Kidney capillary endothelial cell (primary cell): ENCODE data around the gene ESRRB.

Experiments
- DNase-seq: peaks from one replicate; pipeline ENCODE4 v3.0.0-alpha.2; 2018; ENCODE audit warnings: low spot score

Gene ESRRB

DNA sequence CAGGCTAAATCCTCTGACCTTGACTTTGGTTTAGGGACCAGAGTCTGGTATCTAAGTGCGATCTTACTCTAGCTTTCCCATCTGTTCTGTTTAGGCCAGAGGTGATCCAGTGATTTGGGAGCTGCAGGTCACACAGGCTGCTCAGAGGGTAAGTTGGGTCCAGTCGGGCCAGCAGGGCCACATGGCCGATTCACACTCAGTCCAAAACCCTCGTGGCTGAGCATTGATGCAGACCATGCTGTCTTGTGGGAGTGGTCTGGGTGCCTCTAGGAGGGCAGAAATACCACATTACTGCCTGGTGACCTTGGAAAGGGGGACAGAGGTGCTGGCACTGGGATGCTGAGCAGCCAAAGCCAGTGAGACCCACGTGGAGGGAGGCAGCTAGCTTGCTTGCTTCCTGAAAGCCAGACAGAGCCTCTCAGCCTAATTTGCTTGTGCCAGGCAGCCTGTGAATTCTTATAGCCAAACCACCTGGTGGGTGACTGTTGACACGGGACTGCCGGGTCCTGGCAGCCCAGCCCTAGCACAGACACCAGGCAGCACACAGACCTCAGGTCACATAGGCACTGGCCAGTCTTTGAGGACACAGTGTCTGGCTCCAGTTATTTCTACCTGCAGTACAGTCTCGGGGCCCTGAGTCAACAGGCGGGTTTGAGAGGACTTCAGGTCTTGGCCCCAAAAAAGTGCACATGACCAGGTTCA, 31.7 kb downstream of the ESRRB start:
- no peak for DNase-seq

DNA sequence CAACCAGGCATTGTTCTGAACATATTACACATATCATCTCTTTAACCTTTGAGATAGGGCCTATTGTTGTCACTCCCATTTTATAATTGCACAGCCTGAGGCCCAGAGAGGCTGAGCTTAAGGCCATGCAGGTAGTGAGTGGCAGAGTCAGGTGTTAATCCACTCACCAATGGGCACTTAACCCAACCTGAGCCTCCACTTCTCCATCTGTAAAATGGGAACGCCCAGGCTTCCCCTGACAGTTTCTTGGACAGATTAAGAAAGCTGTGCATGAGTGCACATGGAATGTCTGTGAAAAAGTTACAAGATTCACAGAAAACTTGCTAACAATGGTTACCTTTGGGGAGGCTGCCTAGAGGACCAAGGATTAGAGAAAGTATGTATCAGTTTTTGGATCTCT, 32.9 kb downstream of the ESRRB start:
- DNase-seq: no peak

DNA sequence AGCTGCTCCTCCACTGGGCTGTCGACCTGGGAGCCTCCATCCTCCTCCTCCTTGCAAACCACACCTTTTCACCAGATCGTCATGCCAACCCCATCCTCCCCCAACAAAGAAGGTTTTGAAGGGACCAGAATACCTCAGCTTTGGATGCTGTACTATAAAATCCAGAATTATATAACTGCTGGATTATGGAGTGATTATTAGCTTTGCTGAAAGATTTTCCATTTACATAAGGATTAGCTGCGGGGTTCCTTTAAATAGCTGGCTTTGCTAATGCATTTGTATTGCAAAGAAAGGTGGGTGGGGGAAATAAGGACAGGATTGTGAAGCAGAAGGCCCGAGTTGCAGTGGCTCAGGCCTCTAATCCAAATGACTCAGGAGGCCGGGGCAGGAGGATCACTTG, 36.6 kb downstream of the ESRRB start:
- DNase-seq: no peak

DNA sequence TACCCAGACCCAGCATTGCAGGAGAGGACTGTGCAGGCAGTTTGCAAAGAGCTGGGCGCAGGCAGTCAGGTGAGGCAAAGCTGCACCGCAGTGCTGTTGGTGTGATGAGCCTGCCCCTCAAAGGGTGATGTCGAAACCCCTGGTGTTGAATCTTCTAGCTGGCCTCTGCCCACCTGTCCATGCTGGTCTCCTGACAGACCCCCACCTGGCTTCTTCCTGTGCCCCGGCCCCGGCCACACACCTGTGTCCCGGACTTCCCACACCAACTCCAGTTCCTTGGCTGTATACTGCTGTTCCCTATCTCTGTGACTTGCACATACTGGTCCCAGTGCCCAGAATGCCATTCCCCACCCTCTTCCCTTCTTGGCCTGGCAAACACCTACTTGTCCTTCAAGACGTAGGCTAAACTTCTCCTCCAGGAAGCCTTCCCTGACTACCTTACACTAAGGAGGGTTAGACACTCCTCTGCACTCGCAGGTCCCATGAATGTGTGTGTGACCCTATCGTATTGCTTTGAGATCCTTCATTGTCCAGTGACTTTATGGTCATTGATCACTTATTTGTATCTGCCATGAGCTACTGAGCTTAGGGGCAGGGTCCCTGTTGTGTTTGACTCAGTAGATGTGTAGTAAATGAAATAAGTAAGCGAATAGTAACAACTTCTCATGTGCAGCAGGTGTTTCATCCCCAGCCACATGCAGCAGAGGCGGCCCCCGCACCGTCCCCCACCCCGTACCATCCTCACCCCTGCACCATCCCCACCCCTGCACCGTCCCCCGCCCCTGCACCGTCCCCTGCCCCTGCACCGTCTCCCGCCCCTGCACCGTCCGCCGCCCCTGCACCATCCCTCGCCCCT, 37.4 kb downstream of the ESRRB start:
- DNase-seq: no peak

DNA sequence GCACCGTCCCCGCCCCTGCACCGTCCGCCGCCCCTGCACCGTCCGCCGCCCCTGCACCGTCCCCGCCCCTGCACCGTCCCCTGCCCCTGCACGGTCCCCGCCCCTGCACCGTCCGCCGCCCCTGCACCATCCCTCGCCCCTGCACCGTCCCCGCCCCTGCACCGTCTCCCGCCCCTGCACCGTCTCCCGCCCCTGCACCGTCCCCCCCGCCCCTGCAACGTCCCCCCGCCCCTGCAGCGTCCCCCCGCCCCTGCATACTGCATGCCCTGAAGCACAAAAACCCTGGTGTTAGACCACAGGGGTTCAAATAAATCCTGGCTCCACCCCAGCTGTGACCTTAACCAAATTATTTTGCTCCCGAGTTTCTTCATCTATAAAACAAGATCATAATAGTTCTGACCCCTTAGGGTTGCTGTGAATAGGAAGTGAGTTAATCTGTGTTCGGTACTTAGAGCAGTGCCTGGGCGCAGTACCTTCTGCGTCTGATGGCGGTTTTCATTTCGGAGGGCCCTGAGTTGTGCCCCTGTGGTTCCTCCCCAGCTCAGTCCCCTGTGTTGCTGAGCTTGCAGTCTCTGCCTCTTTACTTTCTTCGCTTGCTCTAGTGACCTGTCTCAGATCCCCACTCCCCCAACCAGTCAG, 38.1 kb downstream of the ESRRB start:
- no peak for DNase-seq

DNA sequence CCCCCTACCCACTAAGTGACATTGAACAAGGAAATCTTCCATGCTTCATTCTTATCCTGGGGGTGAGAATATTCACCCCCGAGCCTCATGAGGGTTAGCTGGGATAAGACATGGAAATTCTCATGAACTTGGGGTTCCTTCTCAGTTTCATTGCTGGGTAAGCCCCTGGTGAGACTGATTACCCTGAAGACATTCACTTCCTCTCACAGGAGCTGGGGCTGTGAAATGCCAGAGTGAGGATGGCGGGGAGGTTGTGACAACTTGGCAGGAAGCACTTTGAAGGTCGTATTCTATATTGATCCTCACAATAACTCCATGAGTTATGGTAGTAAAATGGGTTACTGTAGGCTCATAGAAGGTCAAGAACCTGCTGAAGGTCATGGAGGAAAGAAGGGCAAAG, 43.5 kb downstream of the ESRRB start:
- no peak for DNase-seq

DNA sequence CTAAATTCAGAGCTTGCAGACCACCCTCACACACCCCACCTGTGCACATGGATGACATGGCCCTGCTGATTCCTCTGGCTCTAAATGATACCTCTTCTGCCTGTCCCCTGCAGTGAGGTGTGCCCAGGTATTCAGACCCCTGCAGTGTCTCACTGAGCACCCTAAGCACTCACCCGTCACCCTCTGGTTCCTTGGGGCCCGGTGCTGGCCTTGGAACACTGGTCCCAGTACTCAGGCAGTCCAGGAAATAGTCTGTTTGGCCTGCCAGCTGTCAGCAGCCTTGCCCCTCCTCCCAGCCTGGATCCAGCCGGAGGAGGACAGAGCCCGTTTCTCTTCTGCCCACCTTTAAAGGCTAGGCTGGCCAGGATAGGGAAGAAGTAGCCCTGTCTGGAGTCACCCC, 44.9 kb downstream of the ESRRB start:
- no peak for DNase-seq

DNA sequence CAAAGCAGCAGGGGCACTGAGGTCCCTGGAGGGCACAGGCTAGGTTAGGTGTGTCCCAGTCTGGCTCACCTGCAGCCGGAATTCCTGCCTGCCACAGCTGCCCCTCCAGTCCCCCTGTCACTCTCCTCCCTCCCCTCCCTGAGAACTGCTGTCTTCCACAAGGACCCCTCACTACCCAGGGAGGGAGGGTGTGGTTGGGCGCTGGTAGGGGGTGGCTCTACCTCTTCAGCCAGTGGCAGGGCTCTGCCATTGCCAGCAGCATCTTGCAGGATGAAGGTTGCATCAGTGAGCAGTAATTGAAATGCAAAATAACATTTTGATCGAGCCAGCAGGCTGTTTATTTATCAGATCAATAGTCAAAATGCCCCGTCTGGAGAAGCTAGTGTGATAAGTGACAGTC, 45.7 kb downstream of the ESRRB start:
- DNase-seq: no peak

DNA sequence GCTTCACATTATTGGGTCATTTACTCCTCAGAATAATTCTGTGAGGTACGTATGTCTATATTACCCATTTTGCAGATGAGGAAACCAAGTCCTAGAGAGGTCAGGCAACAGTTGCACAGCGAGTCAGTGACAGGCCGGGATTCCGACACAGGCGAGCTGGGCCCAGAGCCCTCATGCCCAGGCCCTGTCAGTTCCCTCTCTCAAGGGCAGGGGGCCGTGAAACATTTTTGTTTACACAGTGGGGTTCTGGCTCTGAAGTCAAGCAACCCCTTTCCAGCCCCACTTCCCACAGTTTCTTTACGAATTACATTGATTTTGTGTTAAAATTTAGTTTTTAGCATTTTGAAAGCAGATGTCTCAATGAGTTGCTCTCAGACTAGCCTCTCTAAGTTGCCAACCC, 46.7 kb downstream of the ESRRB start:
- DNase-seq: no peak

DNA sequence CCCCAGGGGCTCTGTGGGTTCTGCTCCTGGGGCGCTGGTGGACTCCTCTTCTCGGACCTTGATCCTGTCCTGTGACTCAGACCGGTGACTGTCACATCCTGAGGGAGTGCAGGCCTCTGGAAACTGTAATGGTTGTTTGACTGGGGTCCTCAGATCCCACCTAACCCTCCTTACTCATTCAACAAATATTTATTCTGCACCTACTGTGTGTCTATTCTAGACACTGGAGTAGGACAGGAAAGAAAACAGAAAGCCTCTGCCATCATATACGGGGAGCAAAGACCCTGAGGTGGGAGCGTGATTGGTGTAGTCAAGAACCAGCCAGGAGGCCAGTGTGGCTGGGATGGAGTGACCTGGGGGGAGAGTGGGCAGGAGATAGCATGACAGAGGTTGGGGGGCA, 47.6 kb downstream of the ESRRB start:
- no peak for DNase-seq

DNA sequence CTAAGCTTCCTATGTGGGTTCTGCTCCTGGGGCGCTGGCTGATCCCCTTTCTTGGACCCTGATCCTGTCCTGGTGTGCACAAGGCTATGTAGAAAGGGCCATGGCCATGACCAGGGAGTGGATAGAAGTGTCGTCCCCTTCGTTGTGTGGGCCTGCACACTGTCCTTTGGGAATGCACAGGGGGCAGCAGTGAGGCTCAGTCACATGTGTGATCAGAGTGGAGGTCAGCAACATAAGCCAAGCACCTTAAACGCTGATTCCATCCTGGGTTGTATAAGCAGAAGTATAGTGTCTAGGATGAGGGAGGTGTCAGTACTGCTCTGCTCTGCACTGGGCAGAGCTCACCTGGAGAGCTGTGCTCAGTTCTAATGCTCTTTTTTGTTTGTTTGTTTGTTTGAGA, 48.4 kb downstream of the ESRRB start:
- DNase-seq: no peak

DNA sequence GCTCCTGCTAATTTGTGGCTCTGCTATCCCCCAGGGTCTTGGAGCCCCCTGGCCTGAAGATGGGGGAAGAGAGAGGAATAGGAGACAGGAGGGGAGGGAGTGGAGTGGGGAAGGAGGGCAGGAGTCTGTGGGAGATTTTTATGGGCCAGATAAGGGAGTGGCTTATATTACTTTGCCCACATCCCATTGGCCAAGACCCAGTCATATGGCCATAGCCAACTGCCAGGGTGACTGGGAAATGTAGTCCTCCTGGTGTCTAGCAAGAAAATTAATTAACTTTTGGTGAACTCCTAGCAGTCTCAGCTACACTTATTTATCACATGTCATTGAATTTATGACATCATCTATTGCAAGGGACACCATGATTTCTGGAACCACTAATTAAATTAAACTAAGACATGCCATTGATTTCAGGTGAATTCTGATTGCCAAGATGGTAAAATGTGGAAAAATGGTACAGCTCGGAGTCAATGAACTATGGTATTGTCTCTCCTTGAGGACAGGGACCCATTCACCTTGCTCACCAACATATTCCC, 50.3 kb downstream of the ESRRB start:
- no peak for DNase-seq

DNA sequence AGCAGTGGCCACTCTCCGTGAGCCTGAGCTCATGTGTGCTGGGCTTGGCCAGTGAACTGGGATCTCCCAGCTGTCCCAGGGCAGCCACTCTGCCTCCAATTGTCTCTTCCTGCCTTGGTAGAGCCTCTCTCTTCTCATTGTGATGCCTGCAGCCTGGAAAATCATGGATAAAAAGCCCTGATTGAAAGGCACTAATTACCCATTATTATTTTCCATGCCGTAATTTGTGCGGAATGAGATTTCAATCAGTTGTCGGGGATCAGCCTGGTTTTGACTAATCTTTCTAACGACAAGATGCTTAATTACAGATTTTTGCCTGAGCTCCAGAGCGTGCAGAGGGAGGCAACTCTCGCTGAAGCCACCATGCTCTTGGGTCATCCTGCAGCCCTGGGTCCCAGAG, 52.7 kb downstream of the ESRRB start:
- no peak for DNase-seq

DNA sequence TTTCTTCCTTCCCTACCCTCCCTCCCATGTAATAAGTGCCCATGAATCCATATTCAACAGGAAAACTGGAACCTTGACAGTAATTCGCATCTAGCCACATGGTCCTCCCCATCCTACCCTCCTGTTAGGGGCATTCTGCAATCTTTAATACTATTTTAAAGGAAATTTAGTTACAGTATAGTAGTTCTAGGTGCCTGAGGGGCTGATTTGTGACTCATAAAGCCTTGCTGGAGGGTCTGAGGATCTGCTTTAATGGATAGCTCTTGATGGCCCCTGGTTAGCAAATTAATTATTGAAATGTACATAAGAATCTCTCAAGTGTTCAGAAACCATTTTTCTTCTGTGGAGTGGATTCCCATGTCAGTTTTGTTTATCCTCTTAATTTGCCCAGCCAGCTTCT, 54.1 kb downstream of the ESRRB start:
- no peak for DNase-seq

DNA sequence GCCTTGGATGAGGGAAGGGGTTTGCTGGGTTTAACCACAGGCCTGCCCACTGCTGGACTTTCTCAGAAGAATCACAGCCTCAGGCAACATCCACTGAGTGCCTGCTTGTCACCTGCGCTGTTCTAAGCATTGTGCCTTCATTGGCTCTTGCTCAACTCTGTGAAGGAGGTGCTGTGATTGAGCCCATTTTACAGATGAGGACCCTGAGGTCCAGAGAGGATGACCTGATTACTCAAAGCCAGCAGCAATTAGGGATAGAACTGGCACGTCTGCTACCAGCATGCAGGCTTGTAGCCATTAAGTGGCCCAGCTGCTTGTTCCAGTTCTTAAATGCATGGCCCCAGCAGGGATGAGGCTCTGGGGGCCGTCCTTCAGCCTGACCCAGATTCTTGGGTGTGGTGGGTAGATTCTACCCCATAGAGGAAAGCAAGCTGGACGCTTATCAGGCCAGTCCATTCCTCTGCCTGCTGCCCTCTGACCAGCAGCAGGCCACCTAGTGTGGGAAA, 54.6 kb downstream of the ESRRB start:
- DNase-seq: no peak

DNA sequence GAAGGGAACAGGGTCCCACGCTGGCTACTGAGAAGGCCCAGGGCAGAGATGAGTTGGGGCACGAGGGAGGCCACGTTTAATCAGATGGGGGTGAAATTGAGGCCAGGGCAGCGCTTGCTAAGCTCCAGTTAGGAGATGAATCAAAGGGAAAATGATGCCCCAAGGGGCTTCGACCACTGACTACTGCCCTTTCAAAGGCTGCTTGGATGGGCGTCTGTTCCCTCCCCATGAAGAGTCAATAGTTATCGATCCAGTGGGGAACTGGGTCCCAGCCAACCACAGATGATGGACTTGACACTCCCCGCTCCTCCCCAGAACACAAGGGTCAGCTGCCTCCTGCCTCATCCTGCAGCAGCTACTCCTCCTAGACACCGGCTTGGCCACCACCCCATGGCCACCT, 55.6 kb downstream of the ESRRB start:
- DNase-seq: no peak

DNA sequence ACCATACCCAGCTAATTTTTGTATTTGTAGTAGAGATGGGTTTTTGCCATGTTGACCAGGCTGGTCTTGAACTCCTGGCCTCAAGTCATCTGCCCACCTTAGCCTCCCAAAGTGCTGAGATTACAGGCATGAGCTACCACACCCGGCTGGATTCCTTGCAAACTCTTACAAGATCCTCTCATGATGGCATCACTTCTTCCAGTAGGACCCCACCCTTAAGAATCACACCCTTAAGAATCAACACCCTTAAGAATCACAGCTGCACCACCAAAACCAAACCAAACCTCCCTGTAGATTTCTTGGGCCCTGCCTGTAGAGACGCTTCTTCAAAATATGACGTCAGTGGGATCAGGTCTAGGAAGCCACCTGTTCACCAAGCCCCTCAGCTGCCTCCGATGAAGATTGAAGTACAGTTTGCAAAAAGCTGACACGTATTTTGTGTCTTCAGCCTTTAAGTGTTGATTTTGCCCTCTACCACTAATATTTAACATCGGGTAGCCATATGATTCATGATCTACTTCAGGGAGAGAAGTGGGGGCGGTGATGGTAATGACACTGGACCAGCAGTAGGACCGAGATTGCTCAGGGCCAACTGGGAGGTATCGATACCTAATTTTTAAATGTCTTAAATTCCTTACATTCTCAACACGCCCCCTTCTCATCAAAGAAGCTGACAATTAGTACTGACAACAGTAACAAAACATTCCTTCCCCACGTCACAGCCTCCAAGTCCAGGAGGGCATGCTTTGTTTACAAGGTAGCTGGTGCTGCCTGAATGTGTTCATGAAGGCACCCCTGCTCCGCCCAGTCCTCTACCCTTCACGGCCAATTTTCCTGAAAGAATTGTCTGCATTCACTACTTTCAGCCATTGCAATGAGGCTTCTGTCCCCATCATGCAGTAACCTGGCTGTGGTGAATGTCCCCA, 57.2 kb downstream of the ESRRB start:
- no peak for DNase-seq

DNA sequence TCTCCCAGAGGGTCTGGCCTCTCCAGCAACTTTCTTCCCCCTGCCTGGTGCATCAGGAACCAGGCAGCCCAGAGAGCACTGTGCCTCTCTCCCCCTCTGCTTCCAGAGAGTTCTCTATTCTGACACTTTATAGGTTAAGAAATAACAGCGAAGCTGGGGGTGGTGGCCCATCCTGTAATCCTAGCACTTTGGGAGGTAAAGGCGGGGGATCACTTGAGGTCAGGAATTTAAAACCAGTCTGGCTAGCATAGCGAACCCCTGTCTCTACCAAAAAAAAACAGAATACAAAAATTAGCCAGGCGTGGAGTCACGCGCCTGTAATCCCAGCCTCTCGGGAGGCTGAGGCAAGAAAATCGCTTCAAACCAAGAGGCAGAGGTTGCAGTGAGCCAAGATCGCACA, 58.3 kb downstream of the ESRRB start:
- DNase-seq: no peak

DNA sequence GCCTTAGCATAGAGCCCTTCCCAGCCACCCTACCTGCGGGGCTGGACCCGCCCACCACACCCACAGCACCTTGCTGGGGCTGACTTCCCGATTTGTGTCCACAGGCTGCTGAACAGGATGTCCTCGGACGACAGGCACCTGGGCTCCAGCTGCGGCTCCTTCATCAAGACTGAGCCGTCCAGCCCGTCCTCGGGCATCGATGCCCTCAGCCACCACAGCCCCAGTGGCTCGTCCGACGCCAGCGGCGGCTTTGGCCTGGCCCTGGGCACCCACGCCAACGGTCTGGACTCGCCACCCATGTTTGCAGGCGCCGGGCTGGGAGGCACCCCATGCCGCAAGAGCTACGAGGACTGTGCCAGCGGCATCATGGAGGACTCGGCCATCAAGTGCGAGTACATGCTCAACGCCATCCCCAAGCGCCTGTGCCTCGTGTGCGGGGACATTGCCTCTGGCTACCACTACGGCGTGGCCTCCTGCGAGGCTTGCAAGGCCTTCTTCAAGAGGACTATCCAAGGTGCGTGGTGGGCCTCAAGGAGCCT, 63.4 kb downstream of the ESRRB start:
- no peak for DNase-seq

DNA sequence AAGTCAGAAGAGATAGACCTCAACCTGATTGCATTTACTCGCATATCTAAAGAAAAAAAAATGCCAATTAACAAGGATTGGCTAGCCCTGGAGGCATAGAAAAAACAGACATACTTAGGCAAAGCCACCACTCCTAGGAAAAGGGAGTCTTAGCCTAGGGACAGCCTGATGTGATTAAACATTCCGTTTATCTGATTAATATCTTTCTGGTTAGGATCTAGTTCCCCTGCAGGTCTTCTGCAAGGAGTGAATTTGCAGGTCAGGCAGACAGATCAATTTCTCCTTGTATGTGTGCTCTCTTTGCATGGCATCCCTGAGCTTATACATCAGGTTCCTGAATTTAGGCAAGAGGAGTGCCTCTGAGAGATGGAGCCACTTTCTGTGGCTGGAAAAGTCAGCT, 70.5 kb downstream of the ESRRB start:
- DNase-seq: no peak

DNA sequence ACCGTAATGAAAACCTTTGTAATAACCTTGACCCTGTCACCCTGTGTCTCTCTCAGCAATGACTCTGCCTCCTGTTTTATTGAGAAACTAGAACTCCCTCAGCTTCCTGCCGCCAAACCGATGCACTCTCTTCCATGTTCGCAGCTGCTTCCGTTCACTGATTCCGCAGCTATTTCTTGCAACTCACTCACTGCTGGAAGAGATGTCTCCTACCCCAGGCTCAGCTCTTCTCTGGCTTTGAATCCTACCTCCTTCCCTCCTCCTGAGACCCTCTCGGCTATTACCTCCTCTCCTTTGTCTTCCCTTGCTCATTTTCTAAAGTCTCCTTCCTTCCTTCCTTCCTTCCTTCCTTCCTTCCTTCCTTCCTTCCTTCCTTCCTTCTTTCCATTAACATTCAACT, 71.0 kb downstream of the ESRRB start:
- DNase-seq: no peak
